GM12891 (cell line): ENCODE results near the gene NLRP12.

ENCODE experiments used
- POLR2A ChIP-seq: IDR thresholded peaks from 2 replicates; pipeline ENCODE4 v1.6.1; 2011; ENCODE audit warnings: low read depth, low read length, control low read depth
- POLR2AphosphoS5 ChIP-seq: IDR thresholded peaks from 2 replicates; pipeline ENCODE4 v1.6.1; 2011; ENCODE audit warnings: low read depth, low read length, control low read depth
- POU2F2 ChIP-seq: IDR thresholded peaks from 2 replicates; pipeline ENCODE4 v1.6.1; 2011; ENCODE audit warnings: low read depth, mild to moderate bottlenecking, control low read depth, low read length, moderate library complexity
- TAF1 ChIP-seq: IDR thresholded peaks from 2 replicates; pipeline ENCODE4 v1.6.1; 2011; ENCODE audit warnings: low read depth, low read length, control low read depth

- TF ChIP-seq POLR2A (no peak), POLR2AphosphoS5 (no peak), TAF1 (no peak), POU2F2 (no peak)
Observed at GRCh38 chr19:53782698-53783097, 41.4 kb downstream of the NLRP12 start.
